HG02970 (cell line): ENCODE measurements around the gene DKK2.

ENCODE experiments used
- ATAC-seq: cut with Tn5 transposase; IDR thresholded peaks from one replicate; pipeline ENCODE4 v1.9.1; 2021; ENCODE audit warnings: mild to moderate bottlenecking, moderate library complexity, moderate number of reproducible peaks; ENCODE audit not compliant: unreplicated experiment, low FRiP score

Gene DKK2

GRCh38 chr4:107017443-107018343, 18.4 kb downstream of the DKK2 start:
- no peak for ATAC-seq

- no peak for ATAC-seq
Observed at GRCh38 chr4:107011312-107011711, 24.8 kb downstream of the DKK2 start.

GRCh38 chr4:107009196-107009968, 26.7 kb downstream of the DKK2 start:
- ATAC-seq, result no peak

GRCh38 chr4:107008115-107008514, 28.0 kb downstream of the DKK2 start:
- ATAC-seq, result no peak

GRCh38 chr4:107006218-107006617, 29.9 kb downstream of the DKK2 start:
- ATAC-seq, result no peak

- no peak for ATAC-seq
Observed at GRCh38 chr4:106996490-106996889, 39.6 kb downstream of the DKK2 start.

- no peak for ATAC-seq
Observed at GRCh38 chr4:106993827-106994226, 42.3 kb downstream of the DKK2 start.

GRCh38 chr4:106987311-106987710, 48.8 kb downstream of the DKK2 start:
- ATAC-seq, result no peak

GRCh38 chr4:106986486-106986885, 49.6 kb downstream of the DKK2 start:
- ATAC-seq, result no peak

- no peak for ATAC-seq
Observed at GRCh38 chr4:106985830-106986229, 50.3 kb downstream of the DKK2 start.

- ATAC-seq, result no peak
Observed at GRCh38 chr4:106982711-106983211, 53.4 kb downstream of the DKK2 start.

- ATAC-seq, result no peak
Observed at GRCh38 chr4:106981431-106981830, 54.7 kb downstream of the DKK2 start.

GRCh38 chr4:106979476-106979875, 56.6 kb downstream of the DKK2 start:
- ATAC-seq, result no peak

GRCh38 chr4:106978046-106978774, 57.9 kb downstream of the DKK2 start:
- no peak for ATAC-seq

- ATAC-seq, result no peak
Observed at GRCh38 chr4:106971636-106972035, 64.5 kb downstream of the DKK2 start.

GRCh38 chr4:106967892-106968291, 68.2 kb downstream of the DKK2 start:
- ATAC-seq, result no peak

GRCh38 chr4:106953036-106953705, 82.9 kb downstream of the DKK2 start:
- ATAC-seq, result no peak

- ATAC-seq, result no peak
Observed at GRCh38 chr4:106951891-106952290, 84.2 kb downstream of the DKK2 start.

GRCh38 chr4:106941841-106942240, 94.3 kb downstream of the DKK2 start:
- no peak for ATAC-seq

GRCh38 chr4:106930522-106930921, 105.6 kb downstream of the DKK2 start:
- ATAC-seq, result no peak
